Caco-2 (cell line): ENCODE data around the gene CNTNAP5. TPM values are rescaled to one million over a fixed set of nuclear protein-coding genes. Genes with fewer than 3 reads are reported as not detected.

Experiments used
- BruUV-seq: library from RNA; stranded (reverse); fragments of 400-500 nt; replicated peaks from 2 replicates; lab custom pipeline; 2021; lab: Mats Ljungman, UMichigan
- CTCF ChIA-PET: fragments of 300-600 bp; sonication (Branson Sonifier 250); formaldehyde crosslinking; loops from one replicate; lab custom pipeline; 2022; ENCODE audit warnings: antibody characterized with exemption; lab: Charles Lee
- POLR2A ChIA-PET: fragments of 300-600 bp; sonication (Branson Sonifier 250); formaldehyde crosslinking; loops from one replicate; lab custom pipeline; 2022; ENCODE audit warnings: antibody characterized with exemption; lab: Charles Lee
- DNase-seq, 2 experiments: peaks; one replicate each; pipeline versions ENCODE4 v3.0.0 to v3.0.0-alpha.2; 2020 to 2022
- H3K27me3 ChIP-seq: replicated peaks from 2 replicates; pipeline ENCODE4 v1.6.0; 2011; ENCODE audit warnings: low read length; ENCODE audit not compliant: control insufficient read depth, insufficient read depth
- H3K36me3 ChIP-seq: 2 replicates; pipeline ENCODE4 v1.5.1; 2011; ENCODE audit warnings: low read length; ENCODE audit not compliant: control insufficient read depth, insufficient read depth
- H3K4me1 ChIP-seq: fragments of 250-450 bp; sonication (Bioruptor Pico); 2 replicates; pipeline ENCODE4 v1.5.1; 2020; ENCODE audit warnings: mild to moderate bottlenecking
- H3K4me3 ChIP-seq: 2 replicates; pipeline ENCODE4 v1.5.1; 2011; ENCODE audit warnings: low read depth, mild to moderate bottlenecking, control low read depth, low read length
- H3K9me3 ChIP-seq: fragments of 250-450 bp; sonication (Bioruptor Pico); 2 replicates; pipeline ENCODE4 v1.5.1; 2020; ENCODE audit warnings: mild to moderate bottlenecking, moderate library complexity
- H3K27ac Mint-ChIP-seq: one replicate; pipeline ENCODE4 v1.8.0; 2022; ENCODE audit warnings: mixed read lengths; ENCODE audit not compliant: unreplicated experiment
- H3K27me3 Mint-ChIP-seq: one replicate; pipeline ENCODE4 v1.8.0; 2022; ENCODE audit warnings: mixed read lengths; ENCODE audit not compliant: insufficient read depth, unreplicated experiment
- H3K36me3 Mint-ChIP-seq: one replicate; pipeline ENCODE4 v1.8.0; 2022; ENCODE audit warnings: mild to moderate bottlenecking, mixed read lengths; ENCODE audit not compliant: insufficient read depth, unreplicated experiment
- H3K4me1 Mint-ChIP-seq: one replicate; pipeline ENCODE4 v1.8.0; 2022; ENCODE audit warnings: low read depth, mixed read lengths; ENCODE audit not compliant: unreplicated experiment
- H3K4me3 Mint-ChIP-seq: one replicate; pipeline ENCODE4 v1.8.0; 2022; ENCODE audit warnings: mild to moderate bottlenecking, moderate library complexity, mixed read lengths; ENCODE audit not compliant: unreplicated experiment
- H3K9me3 Mint-ChIP-seq: one replicate; pipeline ENCODE4 v1.8.0; 2022; ENCODE audit warnings: mixed read lengths; ENCODE audit not compliant: unreplicated experiment
- intact Hi-C: fragments of 100-400 bp; cut with micrococcal nuclease; formaldehyde crosslinking; loops from one replicate; pipeline ENCODE4 v1.10.0; 2022; ENCODE audit not compliant: unreplicated experiment
- total RNA-seq: library from RNA; stranded (reverse); gene quantifications from 2 replicates; pipeline ENCODE4 v1.2.3, GENCODE V29; 2022
- TF ChIP-seq, protein P1 (sequence below), 2 experiments: fragments of 200-600 bp in 1 of 2; IDR thresholded peaks; 1 replicate in 1 of 2; 2 replicates in 1 of 2; pipeline versions ENCODE4 v1.5.1 to v1.8.0; 2011 to 2022; ENCODE audit warnings: antibody characterized with exemption in 1 of 2, control low read depth in 1 of 2, inconsistent platforms in 1 of 2, low read depth in 1 of 2, low read length in 1 of 2, mild to moderate bottlenecking in 1 of 2, moderate library complexity in 1 of 2; ENCODE audit not compliant: insufficient read depth in 1 of 2, severe bottlenecking in 1 of 2, unreplicated experiment in 1 of 2

CNTNAP5 gene
- total RNA-seq, 1 experiment from 2014 or later: 0.14 TPM

- CTCF ChIA-PET: no interaction called here
- intact Hi-C loops: no loop called here
- Histone ChIP-seq H3K36me3 (no peaks in the 10 kb centered on the region), H3K4me1 (no peaks in the 10 kb centered on the region), H3K9me3 (no peaks in the 10 kb centered on the region), H3K27me3 (no peaks in the 10 kb centered on the region), H3K4me3 (no peak overlapping the region)
- no peak overlapping the region for H3K27ac Mint-ChIP-seq
- no peaks in the 10 kb centered on the region for H3K27me3 Mint-ChIP-seq
- no peaks in the 10 kb centered on the region for H3K36me3 Mint-ChIP-seq
- POLR2A ChIA-PET: no interaction called here
- DNase-seq: no peak
- no peaks in the 10 kb centered on the region for H3K4me1 Mint-ChIP-seq
- TF ChIP-seq, protein P1, sequence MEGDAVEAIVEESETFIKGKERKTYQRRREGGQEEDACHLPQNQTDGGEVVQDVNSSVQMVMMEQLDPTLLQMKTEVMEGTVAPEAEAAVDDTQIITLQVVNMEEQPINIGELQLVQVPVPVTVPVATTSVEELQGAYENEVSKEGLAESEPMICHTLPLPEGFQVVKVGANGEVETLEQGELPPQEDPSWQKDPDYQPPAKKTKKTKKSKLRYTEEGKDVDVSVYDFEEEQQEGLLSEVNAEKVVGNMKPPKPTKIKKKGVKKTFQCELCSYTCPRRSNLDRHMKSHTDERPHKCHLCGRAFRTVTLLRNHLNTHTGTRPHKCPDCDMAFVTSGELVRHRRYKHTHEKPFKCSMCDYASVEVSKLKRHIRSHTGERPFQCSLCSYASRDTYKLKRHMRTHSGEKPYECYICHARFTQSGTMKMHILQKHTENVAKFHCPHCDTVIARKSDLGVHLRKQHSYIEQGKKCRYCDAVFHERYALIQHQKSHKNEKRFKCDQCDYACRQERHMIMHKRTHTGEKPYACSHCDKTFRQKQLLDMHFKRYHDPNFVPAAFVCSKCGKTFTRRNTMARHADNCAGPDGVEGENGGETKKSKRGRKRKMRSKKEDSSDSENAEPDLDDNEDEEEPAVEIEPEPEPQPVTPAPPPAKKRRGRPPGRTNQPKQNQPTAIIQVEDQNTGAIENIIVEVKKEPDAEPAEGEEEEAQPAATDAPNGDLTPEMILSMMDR (IDR thresholded peaks at IDR 0.05; ENCODE audit: insufficient read depth in 1 of 2, low read depth in 1 of 2, low read length in 1 of 2, severe bottlenecking in 1 of 2, unreplicated experiment in 1 of 2): no peak
- H3K4me3 Mint-ChIP-seq: no peak overlapping the region
- no peaks in the 10 kb centered on the region for H3K9me3 Mint-ChIP-seq
- no TSS peak for BruUV-seq
Measured at GRCh38 chr2:124626993-124627392, 601.9 kb downstream of the CNTNAP5 start.

DNA sequence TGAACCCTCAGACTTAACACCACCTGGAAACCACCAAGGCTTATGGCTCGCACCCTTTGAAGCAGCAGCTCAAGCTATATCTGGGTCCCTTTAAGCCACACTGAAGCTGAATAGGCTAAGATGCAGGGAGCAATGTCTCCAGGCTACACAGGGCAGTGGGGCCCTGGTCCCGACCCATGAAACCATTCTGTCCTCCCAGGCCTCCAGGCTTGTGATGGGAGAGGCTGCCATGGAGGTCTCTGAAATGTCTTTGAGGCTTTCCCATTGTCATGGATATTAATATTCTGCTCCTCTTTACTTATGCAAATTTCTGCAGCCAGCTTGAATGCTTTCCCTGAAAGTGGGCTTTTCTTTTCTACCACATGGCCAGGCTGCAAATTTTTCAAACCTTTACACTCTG, 608.7 kb downstream of the CNTNAP5 start:
- Mint-ChIP-seq H3K36me3 (no peaks in the 10 kb centered on the region), H3K9me3 (peaks cover 16% of the 10 kb centered on the region), H3K27me3 (no peaks in the 10 kb centered on the region), H3K4me3 (no peak overlapping the region), H3K4me1 (no peaks in the 10 kb centered on the region), H3K27ac (no peak overlapping the region)
- intact Hi-C loops: no loop called here
- Histone ChIP-seq H3K4me1 (no peaks in the 10 kb centered on the region), H3K9me3 (no peaks in the 10 kb centered on the region), H3K36me3 (no peaks in the 10 kb centered on the region), H3K27me3 (no peaks in the 10 kb centered on the region), H3K4me3 (no peak overlapping the region)
- TF ChIP-seq, protein P1 (IDR thresholded peaks at IDR 0.05; ENCODE audit: insufficient read depth in 1 of 2, low read depth in 1 of 2, low read length in 1 of 2, severe bottlenecking in 1 of 2, unreplicated experiment in 1 of 2): no peak
- CTCF ChIA-PET: no interaction called here
- no peak for DNase-seq
- POLR2A ChIA-PET: no interaction called here
- no TSS peak for BruUV-seq

DNA sequence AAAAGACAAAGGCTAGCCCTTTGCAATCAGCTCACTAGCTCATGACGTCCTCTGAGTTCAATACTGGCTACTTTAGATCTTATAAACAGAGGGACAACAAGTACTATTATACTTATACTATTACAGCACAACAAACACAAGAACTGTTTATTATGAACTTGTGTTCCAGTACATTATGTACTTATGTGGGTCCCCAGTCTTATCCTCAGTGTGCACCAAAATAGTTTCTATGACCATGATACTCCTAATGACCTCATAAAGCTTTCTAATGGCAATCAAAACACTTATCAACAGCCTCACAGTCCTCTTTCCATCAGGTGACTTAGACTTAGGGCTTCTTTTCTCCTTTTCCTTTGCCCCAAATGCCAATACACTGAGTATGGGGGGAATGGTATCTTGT, 614.4 kb downstream of the CNTNAP5 start:
- intact Hi-C loops: no loop called here
- Mint-ChIP-seq H3K27me3 (no peaks in the 10 kb centered on the region), H3K36me3 (no peaks in the 10 kb centered on the region), H3K9me3 (peaks cover under 1% of the 10 kb centered on the region), H3K4me1 (no peaks in the 10 kb centered on the region), H3K27ac (no peak overlapping the region), H3K4me3 (no peak overlapping the region)
- Histone ChIP-seq H3K27me3 (no peaks in the 10 kb centered on the region), H3K9me3 (no peaks in the 10 kb centered on the region), H3K36me3 (no peaks in the 10 kb centered on the region), H3K4me3 (no peak overlapping the region), H3K4me1 (no peaks in the 10 kb centered on the region)
- TF ChIP-seq, protein P1 (IDR thresholded peaks at IDR 0.05; ENCODE audit: insufficient read depth in 1 of 2, low read depth in 1 of 2, low read length in 1 of 2, severe bottlenecking in 1 of 2, unreplicated experiment in 1 of 2): no peak
- ChIA-PET POLR2A (no interaction called here), CTCF (no interaction called here)
- no peak for DNase-seq
- no TSS peak for BruUV-seq
